Esophagus muscularis mucosa (tissue), 4 donors: Measurements from ENCODE around the gene ANKS1B. TPM values are rescaled to one million over a fixed set of nuclear protein-coding genes. Genes with fewer than 3 reads are reported as not detected.
A peak's percentile ranks its signal among the peaks of the same experiment; 100 is the strongest.

Experiments
- DNase-seq: peaks from one replicate; pipeline ENCODE4 v3.0.0-alpha.2; 2017; ENCODE audit errors: extremely low spot score
- H3K27ac ChIP-seq, 4 donors: fragments of 200-600 bp; sonication (generic); replicated peaks in 1 of 4; 1 replicate in 3 of 4; 2 replicates in 1 of 4; pipeline ENCODE4 v1.5.1; 2016 to 2019; ENCODE audit warnings: mild to moderate bottlenecking in 1 of 4
- H3K27me3 ChIP-seq, 4 donors: fragments of 200-600 bp; sonication (generic); one replicate each; pipeline versions ENCODE4 v1.5.1 to v1.6.0; 2016 to 2019
- H3K36me3 ChIP-seq, 4 donors: fragments of 200-600 bp; sonication (generic); one replicate each; pipeline ENCODE4 v1.5.1; 2016 to 2019
- H3K4me1 ChIP-seq, 4 donors: fragments of 200-600 bp; sonication (generic); one replicate each; pipeline ENCODE4 v1.5.1; 2016 to 2019
- H3K4me3 ChIP-seq, 4 donors: fragments of 200-600 bp; sonication (generic); 1 replicate in 2 of 4; 2 replicates in 2 of 4; pipeline ENCODE4 v1.5.1; 2016 to 2019; ENCODE audit warnings: mild to moderate bottlenecking in 4 of 4, moderate library complexity in 1 of 4
- H3K9me3 ChIP-seq, 4 donors: fragments of 200-600 bp; sonication (generic); 1 replicate in 3 of 4; 2 replicates in 1 of 4; pipeline ENCODE4 v1.5.1; 2016 to 2019
- EP300 ChIP-seq: sonication (generic); formaldehyde crosslinking; IDR thresholded peaks from one replicate; pipeline ENCODE4 v1.6.1; 2017; ENCODE audit warnings: antibody characterized with exemption
- POLR2A ChIP-seq: fragments of 450-650 bp; IDR thresholded peaks from one replicate; pipeline ENCODE4 v1.6.1; 2017; ENCODE audit warnings: antibody characterized with exemption, moderate library complexity, mild to moderate bottlenecking, low read depth
- POLR2AphosphoS5 ChIP-seq, 2 donors: sonication (generic); formaldehyde crosslinking; IDR thresholded peaks; one replicate each; pipeline ENCODE4 v1.6.1; 2017; ENCODE audit warnings: antibody characterized with exemption in 2 of 2
- WGBS: methylation state at CpG from one replicate; pipeline ENCODE4 v1.1.5; 2018; 5-methylcytosine and 5-hydroxymethylcytosine counted together
- intact Hi-C: fragments of 100-400 bp; cut with DNase I; formaldehyde crosslinking; loops from one replicate; pipeline ENCODE4 v1.15.1; 2023
- total RNA-seq, 4 donors: library from RNA; depleted of rRNA; stranded (reverse); fragments of >200 nt; gene quantifications; one replicate each; pipeline versions ENCODE4 v1.1.0 to v1.2.1, GENCODE V29; 2016
- TF ChIP-seq, protein P1 (sequence below), 3 experiments: fragments of 200-600 bp in 2 of 3; fragments of 450-650 bp in 1 of 3; sonication (generic) in 2 of 3; IDR thresholded peaks; one replicate each; pipeline ENCODE4 v1.5.1; 2017 to 2019; ENCODE audit warnings: antibody characterized with exemption in 3 of 3, mild to moderate bottlenecking in 2 of 3, moderate library complexity in 1 of 3

ANKS1B gene
- total RNA-seq, 4 donors from 2014 or later: 20.4 to 28.7 (median 21.6) TPM

GRCh38 chr12:98894412-98895085, 1090.2 kb downstream of the ANKS1B start:
- Histone ChIP-seq H3K4me1 (peaks cover 0 to 26% (median 24%) of the 10 kb centered on the region in 4 donors), H3K27me3 (peaks cover 0 to 53% (median 27%) of the 10 kb centered on the region in 4 donors), H3K4me3 (peak overlapping the region; percentile 43 to 51 (median 48)), H3K9me3 (no peaks in the 10 kb centered on the region), H3K36me3 (no peaks in the 10 kb centered on the region), H3K27ac (no peak overlapping the region)
- DNase-seq: no peak
- intact Hi-C loops: no loop called here
- under 1% methylated on average over 19 of the region's 96 CpGs for WGBS
- TF ChIP-seq POLR2A: no peak
- TF ChIP-seq, protein P1, sequence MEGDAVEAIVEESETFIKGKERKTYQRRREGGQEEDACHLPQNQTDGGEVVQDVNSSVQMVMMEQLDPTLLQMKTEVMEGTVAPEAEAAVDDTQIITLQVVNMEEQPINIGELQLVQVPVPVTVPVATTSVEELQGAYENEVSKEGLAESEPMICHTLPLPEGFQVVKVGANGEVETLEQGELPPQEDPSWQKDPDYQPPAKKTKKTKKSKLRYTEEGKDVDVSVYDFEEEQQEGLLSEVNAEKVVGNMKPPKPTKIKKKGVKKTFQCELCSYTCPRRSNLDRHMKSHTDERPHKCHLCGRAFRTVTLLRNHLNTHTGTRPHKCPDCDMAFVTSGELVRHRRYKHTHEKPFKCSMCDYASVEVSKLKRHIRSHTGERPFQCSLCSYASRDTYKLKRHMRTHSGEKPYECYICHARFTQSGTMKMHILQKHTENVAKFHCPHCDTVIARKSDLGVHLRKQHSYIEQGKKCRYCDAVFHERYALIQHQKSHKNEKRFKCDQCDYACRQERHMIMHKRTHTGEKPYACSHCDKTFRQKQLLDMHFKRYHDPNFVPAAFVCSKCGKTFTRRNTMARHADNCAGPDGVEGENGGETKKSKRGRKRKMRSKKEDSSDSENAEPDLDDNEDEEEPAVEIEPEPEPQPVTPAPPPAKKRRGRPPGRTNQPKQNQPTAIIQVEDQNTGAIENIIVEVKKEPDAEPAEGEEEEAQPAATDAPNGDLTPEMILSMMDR (IDR thresholded peaks at IDR 0.05): no peak

DNA sequence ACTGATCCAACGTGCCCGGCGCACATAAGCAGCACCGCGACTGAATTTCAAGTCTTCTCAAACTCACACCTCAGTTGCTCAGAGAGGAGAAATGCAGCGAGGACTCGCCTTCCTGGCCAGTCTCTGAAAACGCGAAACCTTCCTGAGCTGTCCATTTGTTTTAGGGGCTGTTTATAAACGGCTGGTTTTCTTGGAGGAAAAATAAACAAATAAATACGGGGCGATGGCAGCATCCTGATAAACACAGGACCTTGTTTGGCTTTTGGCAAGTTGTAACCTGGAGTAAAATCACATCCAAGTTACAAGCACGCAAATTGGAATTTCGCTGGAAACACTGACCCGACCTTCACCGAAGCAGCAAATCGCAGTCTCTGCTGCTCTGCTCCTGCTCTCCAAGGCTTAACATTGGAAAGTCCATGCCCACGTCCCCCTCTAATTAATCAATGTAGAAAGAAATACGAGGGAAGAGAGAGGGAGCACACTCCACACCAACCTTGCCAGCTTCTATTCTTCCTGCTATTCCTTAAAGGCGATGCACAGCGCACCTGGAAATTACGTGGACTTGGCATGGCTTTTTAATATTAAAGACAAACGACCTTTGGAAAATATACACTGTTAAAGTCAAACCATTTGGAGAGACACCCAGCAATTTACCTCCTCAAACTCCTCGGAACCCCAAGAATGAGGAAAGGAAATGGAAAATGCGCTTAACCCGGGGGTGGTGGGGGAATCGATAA, 1090.9 kb downstream of the ANKS1B start:
- H3K27me3 ChIP-seq: peaks cover 0 to 53% (median 27%) of the 10 kb centered on the region in 4 donors
- 4% methylated on average over 27 of the region's 27 CpGs for WGBS
- H3K9me3 ChIP-seq: no peaks in the 10 kb centered on the region
- TF ChIP-seq, protein P1 (IDR thresholded peaks at IDR 0.05): no peak
- no peak for TF ChIP-seq POLR2A
- no peak for TF ChIP-seq EP300
- no peak for TF ChIP-seq POLR2AphosphoS5 (IDR thresholded peaks at IDR 0.05)
- peak overlapping the region; percentile 43 to 51 (median 48) for H3K4me3 ChIP-seq
- no peak for DNase-seq
- H3K36me3 ChIP-seq: no peaks in the 10 kb centered on the region
- H3K4me1 ChIP-seq: peaks cover 0 to 26% (median 24%) of the 10 kb centered on the region in 4 donors
- H3K27ac ChIP-seq: no peak overlapping the region
- intact Hi-C loops: no loop called here

DNA sequence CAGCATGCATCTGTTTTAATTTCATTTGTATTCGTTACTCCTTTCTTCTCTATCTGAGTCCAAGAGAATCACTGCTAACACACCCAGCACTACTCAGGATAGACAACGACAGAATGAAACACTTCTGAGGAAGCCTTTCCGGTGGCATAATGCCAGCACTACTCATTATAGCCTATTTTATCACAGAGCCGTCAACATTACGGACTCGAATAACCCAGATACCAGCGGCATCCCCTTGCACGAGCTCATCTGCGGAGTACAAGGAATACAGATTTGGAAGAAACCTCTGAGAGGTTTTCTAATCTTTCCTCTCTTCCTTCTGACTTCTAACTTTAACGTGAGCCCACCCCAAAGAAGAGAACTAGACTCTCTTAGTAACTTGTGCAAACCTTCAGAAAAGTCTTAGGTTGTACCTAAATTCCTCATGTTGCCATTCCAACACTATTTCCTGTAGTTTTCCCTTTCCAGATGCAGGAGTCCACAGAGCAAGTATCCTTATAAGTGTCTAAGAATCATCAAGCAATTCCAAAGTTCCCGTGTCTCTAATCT, 1091.5 kb downstream of the ANKS1B start:
- peaks cover 0 to 26% (median 24%) of the 10 kb centered on the region in 4 donors for H3K4me1 ChIP-seq
- intact Hi-C loops: no loop called here
- H3K4me3 ChIP-seq: no peak overlapping the region
- no peaks in the 10 kb centered on the region for H3K9me3 ChIP-seq
- 17% methylated on average over 11 of the region's 11 CpGs for WGBS
- H3K36me3 ChIP-seq: no peaks in the 10 kb centered on the region
- H3K27me3 ChIP-seq: peaks cover 0 to 53% (median 27%) of the 10 kb centered on the region in 4 donors
- no peak for TF ChIP-seq EP300
- no peak for TF ChIP-seq POLR2AphosphoS5 (IDR thresholded peaks at IDR 0.05)
- no peak for TF ChIP-seq POLR2A
- TF ChIP-seq, protein P1 (IDR thresholded peaks at IDR 0.05): no peak
- no peak overlapping the region for H3K27ac ChIP-seq
- no peak for DNase-seq

GRCh38 chr12:98885778-98886177, 1099.0 kb downstream of the ANKS1B start:
- Histone ChIP-seq H3K27ac (no peak overlapping the region), H3K4me1 (no peaks in the 10 kb centered on the region), H3K27me3 (no peaks in the 10 kb centered on the region), H3K4me3 (no peak overlapping the region), H3K36me3 (no peaks in the 10 kb centered on the region), H3K9me3 (no peaks in the 10 kb centered on the region)
- 65% methylated on average over 2 of the region's 2 CpGs for WGBS
- intact Hi-C loops: no loop called here
- TF ChIP-seq POLR2A (no peak), EP300 (no peak), POLR2AphosphoS5 (IDR thresholded peaks at IDR 0.05) (no peak)
- TF ChIP-seq, protein P1 (IDR thresholded peaks at IDR 0.05): no peak
- DNase-seq: no peak
